Measurements from ENCODE around the gene CAPS.
"Not testable (repeated sequence)": the region's sequence is repeated elsewhere in the genome, so short reads cannot be mapped to it uniquely, and the experiment has no call there.

The CAPS gene

DNA sequence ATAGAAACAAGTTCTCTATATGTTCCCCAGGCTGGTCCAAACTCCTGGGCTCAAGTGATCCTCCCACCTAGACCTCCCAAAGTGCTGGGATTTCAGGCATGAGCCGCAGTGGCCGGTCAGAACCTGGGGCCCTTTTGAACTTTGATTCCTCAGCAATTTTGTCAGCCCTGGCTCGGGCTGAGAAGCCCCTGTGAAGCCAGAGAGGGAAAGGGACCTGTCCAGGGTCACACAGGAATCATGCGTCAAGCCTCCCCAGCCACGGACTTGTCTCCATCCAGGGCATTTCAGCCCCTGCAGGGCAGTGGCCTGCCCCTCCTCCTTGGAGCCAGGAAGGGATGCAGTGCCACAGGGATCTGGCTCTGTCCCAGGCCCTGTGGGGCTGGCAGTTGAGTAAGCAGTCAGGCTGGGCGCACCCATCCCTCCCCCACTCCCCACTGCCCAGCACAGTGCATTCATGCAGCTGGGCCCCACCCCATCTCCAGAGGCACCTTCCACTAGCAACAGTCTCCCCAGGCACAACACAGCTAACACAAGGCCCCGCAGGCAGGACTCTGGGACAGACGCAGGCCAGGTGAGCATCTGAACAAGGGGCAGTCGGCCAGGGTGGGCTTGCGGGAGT lies at the start of gene CAPS:
CAPS (plus strand) TSS at position 516 of the 619 bp plus-strand sequence. CDS start 153 bp downstream, outside the sequence.
- Mint-ChIP-seq H3K4me3 (no peak within 1 kb of the TSS), H3K27ac (no peak within 1 kb of the TSS), H3K9me3 (no peaks in the 10 kb centered on the region), H3K27me3 (no peaks in the 10 kb centered on the region), H3K4me1 (no peaks in the 10 kb centered on the region), H3K36me3 (ENCODE audit: low read depth) (peaks cover 5% of the 10 kb centered on the region)
- DNase-seq (no peak), ATAC-seq (no peak)

GRCh38 chr19:5864725-5865486 lies 49.1 kb upstream of the CAPS start:
- H3K4me3 Mint-ChIP-seq: no peak overlapping the region
- H3K36me3 Mint-ChIP-seq (ENCODE audit: low read depth): no peaks in the 10 kb centered on the region
- DNase-seq: no peak
- no peak for ATAC-seq
- H3K27ac Mint-ChIP-seq: peak overlapping the region; percentile 59
- no peaks in the 10 kb centered on the region for H3K4me1 Mint-ChIP-seq
- peaks cover 5% of the 10 kb centered on the region for H3K27me3 Mint-ChIP-seq
- H3K9me3 Mint-ChIP-seq: no peaks in the 10 kb centered on the region

- DNase-seq: no peak
- Mint-ChIP-seq H3K4me1 (no peaks in the 10 kb centered on the region), H3K36me3 (ENCODE audit: low read depth) (no peaks in the 10 kb centered on the region), H3K27ac (no peak overlapping the region), H3K27me3 (peaks cover 3% of the 10 kb centered on the region), H3K4me3 (no peak overlapping the region), H3K9me3 (no peaks in the 10 kb centered on the region)
- ATAC-seq: no peak
Observed at GRCh38 chr19:5865772-5866171, 48.3 kb upstream of the CAPS start.

- no peaks in the 10 kb centered on the region for H3K4me1 Mint-ChIP-seq
- DNase-seq: no peak
- no peaks in the 10 kb centered on the region for H3K36me3 Mint-ChIP-seq (ENCODE audit: low read depth)
- no peak overlapping the region for H3K4me3 Mint-ChIP-seq
- ATAC-seq: no peak
- H3K9me3 Mint-ChIP-seq: no peaks in the 10 kb centered on the region
- no peak overlapping the region for H3K27ac Mint-ChIP-seq
- peaks cover 5% of the 10 kb centered on the region for H3K27me3 Mint-ChIP-seq
Observed at GRCh38 chr19:5867201-5868136, 46.6 kb upstream of the CAPS start.

DNA sequence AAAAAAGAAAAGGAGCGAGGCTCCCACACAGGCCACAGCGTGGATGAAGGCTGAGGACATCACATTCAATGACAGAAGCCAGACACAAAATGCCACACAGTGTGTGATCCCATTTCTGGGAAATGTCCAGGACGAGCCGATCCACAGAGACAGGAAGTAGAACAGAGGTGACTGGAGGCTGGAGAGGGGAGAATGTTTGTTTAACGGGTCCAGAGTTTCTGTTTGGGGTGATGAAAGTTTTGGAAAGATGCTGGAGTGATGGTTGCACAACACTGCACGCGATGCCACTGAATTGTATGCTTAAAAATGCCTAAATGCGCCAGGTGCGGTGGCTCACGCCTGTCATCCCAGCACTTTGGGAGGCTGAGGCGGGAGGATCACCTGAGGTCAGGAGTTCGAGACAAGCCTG lies 43.1 kb upstream of the CAPS start:
- no peaks in the 10 kb centered on the region for H3K9me3 Mint-ChIP-seq
- DNase-seq (no peak), ATAC-seq (no peak)
- no peaks in the 10 kb centered on the region for H3K36me3 Mint-ChIP-seq (ENCODE audit: low read depth)
- H3K27ac Mint-ChIP-seq: no peak overlapping the region
- H3K27me3 Mint-ChIP-seq: peaks cover 2% of the 10 kb centered on the region
- H3K4me3 Mint-ChIP-seq: no peak overlapping the region
- H3K4me1 Mint-ChIP-seq: no peaks in the 10 kb centered on the region

DNA sequence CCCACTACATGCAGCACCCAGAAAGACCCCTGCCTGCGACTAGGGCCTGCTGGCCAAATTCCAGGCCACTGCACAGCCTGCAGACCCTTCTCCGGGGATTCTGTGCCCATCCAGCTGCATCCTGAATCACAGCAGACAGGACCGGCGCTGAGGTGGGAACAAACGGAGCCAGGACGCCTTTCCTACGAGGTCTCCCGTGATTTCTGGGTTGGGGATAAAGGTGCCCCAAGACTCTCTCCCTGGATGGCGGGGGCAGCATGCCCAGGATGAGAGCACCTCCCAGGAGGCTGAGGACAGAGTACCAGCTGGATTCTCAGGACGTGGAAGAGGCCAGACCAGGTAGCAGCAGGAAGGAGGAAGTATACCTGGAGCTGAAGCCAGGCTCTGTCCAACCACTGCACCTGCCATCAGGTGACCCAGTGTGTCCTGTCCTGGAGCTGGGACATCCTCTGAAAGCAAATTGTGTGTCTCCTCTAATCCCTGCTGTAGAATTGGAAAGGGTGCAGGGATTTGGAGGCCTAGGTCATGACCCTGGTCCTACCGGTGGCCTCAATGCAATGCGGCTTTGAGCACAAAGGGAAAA lies 40.3 kb upstream of the CAPS start:
- no peak overlapping the region for H3K27ac Mint-ChIP-seq
- H3K4me1 Mint-ChIP-seq: no peaks in the 10 kb centered on the region
- H3K36me3 Mint-ChIP-seq (ENCODE audit: low read depth): no peaks in the 10 kb centered on the region
- no peak overlapping the region for H3K4me3 Mint-ChIP-seq
- ATAC-seq (no peak), DNase-seq (no peak)
- peaks cover 2% of the 10 kb centered on the region for H3K27me3 Mint-ChIP-seq
- no peaks in the 10 kb centered on the region for H3K9me3 Mint-ChIP-seq

GRCh38 chr19:5874496-5874895 lies 39.6 kb upstream of the CAPS start:
- H3K27me3 Mint-ChIP-seq: peaks cover 10% of the 10 kb centered on the region
- H3K36me3 Mint-ChIP-seq (ENCODE audit: low read depth); DNase-seq; H3K9me3 Mint-ChIP-seq; H3K4me3 Mint-ChIP-seq; ATAC-seq; H3K27ac Mint-ChIP-seq; H3K4me1 Mint-ChIP-seq: not testable (repeated sequence)

DNA sequence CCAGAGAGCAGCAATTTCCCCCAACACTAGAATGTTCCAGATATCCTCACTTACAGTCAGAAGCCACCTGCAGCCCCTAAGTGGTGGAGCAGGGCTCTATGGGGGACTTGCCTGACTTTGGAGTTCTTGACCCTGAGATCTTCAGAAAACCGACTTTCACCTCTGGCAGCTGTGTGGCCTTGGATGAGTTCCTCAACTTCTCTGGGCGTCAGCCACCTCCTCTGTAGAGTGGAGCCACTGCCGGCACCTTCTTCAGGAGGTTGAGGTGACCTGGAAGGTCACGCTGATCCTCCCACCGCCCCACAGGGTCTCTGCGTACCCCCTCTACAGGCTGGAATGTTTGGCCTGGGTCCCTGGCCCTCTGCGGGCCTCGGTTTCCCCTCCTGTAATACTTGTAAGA lies 36.6 kb upstream of the CAPS start:
- Mint-ChIP-seq H3K4me1 (no peaks in the 10 kb centered on the region), H3K27me3 (peaks cover 16% of the 10 kb centered on the region), H3K4me3 (no peak overlapping the region), H3K36me3 (ENCODE audit: low read depth) (no peaks in the 10 kb centered on the region), H3K9me3 (no peaks in the 10 kb centered on the region), H3K27ac (no peak overlapping the region)
- ATAC-seq: no peak
- no peak for DNase-seq

DNA sequence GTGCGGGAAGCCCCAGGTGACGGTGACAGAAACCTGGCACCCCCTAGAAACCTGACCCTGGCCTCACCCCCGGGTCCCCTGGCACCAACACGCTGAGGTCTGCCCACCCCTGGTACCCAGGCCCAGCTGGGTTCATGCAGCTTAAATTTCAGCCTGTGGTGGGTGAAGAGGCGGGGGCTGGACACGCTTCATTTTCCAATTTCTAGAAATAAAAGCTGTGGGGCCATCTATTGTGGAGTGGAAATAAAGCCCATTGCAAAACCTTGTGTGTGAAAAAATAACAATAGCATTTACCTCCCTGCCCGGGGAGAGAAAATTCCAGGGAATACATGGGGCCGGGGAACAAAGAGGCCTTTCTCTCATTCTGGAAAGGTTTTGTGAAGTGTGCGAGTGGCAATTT lies 36.2 kb upstream of the CAPS start:
- H3K4me3 Mint-ChIP-seq: no peak overlapping the region
- H3K4me1 Mint-ChIP-seq: no peaks in the 10 kb centered on the region
- no peak overlapping the region for H3K27ac Mint-ChIP-seq
- no peak for ATAC-seq
- H3K36me3 Mint-ChIP-seq (ENCODE audit: low read depth): no peaks in the 10 kb centered on the region
- DNase-seq: no peak
- H3K27me3 Mint-ChIP-seq: peaks cover 16% of the 10 kb centered on the region
- H3K9me3 Mint-ChIP-seq: no peaks in the 10 kb centered on the region

GRCh38 chr19:5880196-5880595 lies 33.9 kb upstream of the CAPS start:
- no peaks in the 10 kb centered on the region for H3K36me3 Mint-ChIP-seq (ENCODE audit: low read depth)
- H3K4me1 Mint-ChIP-seq: no peaks in the 10 kb centered on the region
- no peak overlapping the region for H3K27ac Mint-ChIP-seq
- H3K27me3 Mint-ChIP-seq: peaks cover 18% of the 10 kb centered on the region
- no peaks in the 10 kb centered on the region for H3K9me3 Mint-ChIP-seq
- ATAC-seq (no peak), DNase-seq (no peak)
- H3K4me3 Mint-ChIP-seq: no peak overlapping the region

DNA sequence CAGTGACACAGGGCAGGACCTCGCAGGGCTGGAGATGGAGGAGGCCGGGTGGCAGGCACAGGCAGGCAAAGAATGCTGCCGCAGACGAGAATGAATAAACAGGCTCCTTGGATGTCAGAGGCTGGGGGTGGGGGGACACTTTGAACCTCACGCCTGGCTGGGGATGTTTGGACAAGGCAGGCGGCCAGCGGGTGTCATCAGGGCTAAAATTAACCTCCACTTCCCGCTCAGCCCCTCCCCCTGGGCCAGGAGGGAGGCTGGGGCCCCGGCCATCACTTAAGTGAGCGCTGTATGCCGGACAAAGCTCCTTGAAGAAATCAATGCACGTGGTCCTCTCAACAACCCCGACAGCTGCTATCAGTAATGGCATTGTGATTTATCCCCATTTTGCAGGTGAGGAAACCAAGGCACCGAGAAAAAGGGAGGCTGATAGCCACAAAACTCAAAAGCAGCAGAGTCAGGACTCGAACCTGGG lies 33.4 kb upstream of the CAPS start:
- Mint-ChIP-seq H3K4me3 (no peak overlapping the region), H3K27ac (no peak overlapping the region), H3K4me1 (no peaks in the 10 kb centered on the region), H3K27me3 (peaks cover 18% of the 10 kb centered on the region), H3K36me3 (ENCODE audit: low read depth) (no peaks in the 10 kb centered on the region), H3K9me3 (no peaks in the 10 kb centered on the region)
- DNase-seq: no peak
- no peak for ATAC-seq

- Mint-ChIP-seq H3K27ac (no peak overlapping the region), H3K27me3 (peaks cover 18% of the 10 kb centered on the region), H3K4me1 (no peaks in the 10 kb centered on the region), H3K36me3 (ENCODE audit: low read depth) (no peaks in the 10 kb centered on the region), H3K9me3 (no peaks in the 10 kb centered on the region), H3K4me3 (no peak overlapping the region)
- DNase-seq (no peak), ATAC-seq (no peak)
Observed at GRCh38 chr19:5881543-5882299, 32.3 kb upstream of the CAPS start.

DNA sequence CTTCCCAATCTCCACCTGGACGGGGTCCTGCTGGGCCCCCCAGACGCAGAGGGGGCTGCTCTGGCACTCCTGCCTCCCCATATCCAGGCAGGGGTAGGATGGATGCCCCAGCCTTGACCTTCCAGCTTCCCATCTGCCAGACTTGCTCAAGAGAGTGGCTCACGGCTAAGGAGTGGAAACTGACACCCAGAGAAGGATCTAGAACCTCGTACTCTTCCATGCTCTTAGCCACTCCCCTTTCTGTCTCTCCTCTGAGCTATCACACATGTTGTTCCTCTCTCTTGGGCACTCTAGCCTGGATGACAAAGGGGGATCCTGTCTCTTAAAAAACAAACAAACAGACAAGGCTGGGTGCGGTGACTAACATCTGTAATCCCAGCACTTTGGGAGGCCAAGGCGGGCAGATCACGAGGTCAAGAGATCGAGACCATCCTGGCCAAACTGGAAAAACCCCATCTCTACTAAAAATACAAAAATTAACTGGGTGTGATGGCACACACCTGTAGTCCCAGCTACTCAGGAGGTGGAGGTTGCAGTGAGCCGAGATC lies 31.6 kb upstream of the CAPS start:
- no peak for ATAC-seq
- Mint-ChIP-seq H3K27me3 (peaks cover 18% of the 10 kb centered on the region), H3K4me1 (no peaks in the 10 kb centered on the region), H3K4me3 (no peak overlapping the region), H3K9me3 (no peaks in the 10 kb centered on the region), H3K36me3 (ENCODE audit: low read depth) (no peaks in the 10 kb centered on the region), H3K27ac (no peak overlapping the region)
- no peak for DNase-seq

Data from activated naive CD8-positive, alpha-beta T cell treated with anti-CD3 and anti-CD28 coated beads, Interleukin-2, amount 50 U/mL, for 24 hours (primary cell).